WTC11 (cell line): Measurements from ENCODE around the gene NPFFR1. TPM values are rescaled to one million over a fixed set of nuclear protein-coding genes. Genes with fewer than 3 reads are reported as not detected.
A peak's percentile ranks its signal among the peaks of the same experiment; 100 is the strongest.

Experiments
- ATAC-seq: fragments of 200-7000 bp; cut with Tn5 transposase; 2 replicates; pipeline ENCODE4 v1.10.0; 2021; ENCODE audit warnings: mild to moderate bottlenecking, moderate library complexity
- CTCF ChIA-PET: fragments of 300-600 bp; sonication (Branson Sonifier 250); formaldehyde crosslinking; loops from one replicate; lab custom pipeline; 2021; ENCODE audit warnings: antibody characterized with exemption; lab: Charles Lee
- POLR2A ChIA-PET: fragments of 350-600 bp; sonication (Branson Sonifier 250); formaldehyde crosslinking; loops from one replicate; lab custom pipeline; 2021; ENCODE audit warnings: antibody characterized with exemption; lab: Charles Lee
- DNase-seq: peaks from one replicate; pipeline ENCODE4 v3.0.0; 2021; ENCODE audit warnings: low spot score
- H3K27ac Mint-ChIP-seq: 2 replicates; pipeline ENCODE4 v1.8.0; 2021; ENCODE audit warnings: mixed read lengths
- H3K27me3 Mint-ChIP-seq: 2 replicates; pipeline ENCODE4 v1.8.0; 2021; ENCODE audit warnings: low read depth, mild to moderate bottlenecking, moderate library complexity, mixed read lengths
- H3K36me3 Mint-ChIP-seq: 2 replicates; pipeline ENCODE4 v1.8.0; 2021; ENCODE audit warnings: mixed read lengths
- H3K4me1 Mint-ChIP-seq: 2 replicates; pipeline ENCODE4 v1.8.0; 2022; ENCODE audit warnings: mixed read lengths
- H3K4me3 Mint-ChIP-seq: 2 replicates; pipeline ENCODE4 v1.8.0; 2021; ENCODE audit warnings: mild to moderate bottlenecking, moderate library complexity, mixed read lengths
- H3K9me3 Mint-ChIP-seq: 2 replicates; pipeline ENCODE4 v1.8.0; 2021; ENCODE audit warnings: mixed read lengths
- ARID4B ChIP-seq: sonication (generic); formaldehyde crosslinking; IDR thresholded peaks from 2 replicates; pipeline ENCODE4 v1.8.0; 2023; ENCODE audit warnings: missing genetic modification reagents, mild to moderate bottlenecking, borderline replicate concordance
- ATF1 ChIP-seq: sonication (generic); formaldehyde crosslinking; IDR thresholded peaks from 2 replicates; pipeline ENCODE4 v1.8.1; 2023; ENCODE audit warnings: mild to moderate bottlenecking, moderate library complexity, missing genetic modification reagents
- CREM ChIP-seq: sonication (generic); formaldehyde crosslinking; IDR thresholded peaks from 2 replicates; pipeline ENCODE4 v1.8.1; 2022; ENCODE audit warnings: mild to moderate bottlenecking, missing genetic modification reagents, moderate library complexity
- E2F1 ChIP-seq: sonication (generic); formaldehyde crosslinking; IDR thresholded peaks from 2 replicates; pipeline ENCODE4 v1.8.0; 2022; ENCODE audit warnings: mild to moderate bottlenecking, missing genetic modification reagents
- ELF4 ChIP-seq: sonication (generic); formaldehyde crosslinking; IDR thresholded peaks from 2 replicates; pipeline ENCODE4 v1.8.1; 2022; ENCODE audit warnings: low read depth, mild to moderate bottlenecking, moderate library complexity, missing genetic modification reagents
- FOXJ3 ChIP-seq: sonication (generic); formaldehyde crosslinking; IDR thresholded peaks from 2 replicates; pipeline ENCODE4 v1.9.0; 2021; ENCODE audit warnings: missing genetic modification reagents, mild to moderate bottlenecking, borderline replicate concordance
- FOXK1 ChIP-seq: sonication (generic); formaldehyde crosslinking; IDR thresholded peaks from 2 replicates; pipeline ENCODE4 v1.8.0; 2022; ENCODE audit warnings: mild to moderate bottlenecking, moderate library complexity, missing genetic modification reagents
- GABPB1 ChIP-seq: sonication (generic); formaldehyde crosslinking; IDR thresholded peaks from 2 replicates; pipeline ENCODE4 v1.8.1; 2023; ENCODE audit warnings: mild to moderate bottlenecking, missing genetic modification reagents
- MLX ChIP-seq: sonication (generic); formaldehyde crosslinking; IDR thresholded peaks from 2 replicates; pipeline ENCODE4 v1.8.1; 2023; ENCODE audit warnings: mild to moderate bottlenecking, missing genetic modification reagents, moderate library complexity
- PRDM15 ChIP-seq: sonication (generic); formaldehyde crosslinking; IDR thresholded peaks from 2 replicates; pipeline ENCODE4 v1.8.0; 2022; ENCODE audit warnings: missing genetic modification reagents
- SMAD4 ChIP-seq: sonication (generic); formaldehyde crosslinking; IDR thresholded peaks from 2 replicates; pipeline ENCODE4 v1.8.0; 2022; ENCODE audit warnings: mild to moderate bottlenecking, missing genetic modification reagents
- ZMAT4 ChIP-seq: fragments of 250-450 bp; sonication (Bioruptor Pico); IDR thresholded peaks from 2 replicates; pipeline ENCODE4 v1.9.0; 2021; ENCODE audit warnings: mild to moderate bottlenecking
- ZNF121 ChIP-seq: sonication (generic); formaldehyde crosslinking; IDR thresholded peaks from 2 replicates; pipeline ENCODE4 v1.8.0; 2023; ENCODE audit warnings: missing genetic modification reagents
- ZNF219 ChIP-seq: sonication (generic); formaldehyde crosslinking; IDR thresholded peaks from 2 replicates; pipeline ENCODE4 v1.8.0; 2023; ENCODE audit warnings: missing genetic modification reagents, mild to moderate bottlenecking, borderline replicate concordance
- ZNF232 ChIP-seq: sonication (generic); formaldehyde crosslinking; IDR thresholded peaks from 2 replicates; pipeline ENCODE4 v1.8.0; 2022; ENCODE audit warnings: mild to moderate bottlenecking, missing genetic modification reagents
- ZNF317 ChIP-seq: sonication (generic); formaldehyde crosslinking; IDR thresholded peaks from 2 replicates; pipeline ENCODE4 v1.8.1; 2023; ENCODE audit warnings: low read depth, mild to moderate bottlenecking, moderate library complexity, missing genetic modification reagents, borderline replicate concordance
- ZNF512 ChIP-seq: sonication (generic); formaldehyde crosslinking; IDR thresholded peaks from 2 replicates; pipeline ENCODE4 v1.8.1; 2022; ENCODE audit warnings: missing genetic modification reagents, borderline replicate concordance
- ZSCAN18 ChIP-seq: fragments of 250-450 bp; sonication (Bioruptor Pico); IDR thresholded peaks from 2 replicates; pipeline ENCODE4 v2.1.2; 2022; ENCODE audit warnings: mild to moderate bottlenecking, moderate library complexity
- total RNA-seq: library from RNA; stranded (reverse); gene quantifications from 3 replicates; pipeline ENCODE4 v1.2.3, GENCODE V29; 2021

The NPFFR1 gene
- total RNA-seq, 1 experiment from 2014 or later: 0.04 TPM

- ChIA-PET POLR2A (interaction anchor here (1.2 to 1.5 kb wide), 2 partner anchors 10 to 62 kb away, joined by 4 read pairs; partner anchors contain the start of gene SAR1A), CTCF (interaction anchor here (0.6 to 3.2 kb wide), 10 partner anchors 11 to 379 kb away, joined by 3 to 48 read pairs (median 8); partner anchors contain the start of gene TYSND1)
- Mint-ChIP-seq H3K27ac (peak overlapping the region; percentile 1; the same call in 1 of the 2 replicates), H3K4me1 (peaks cover 8% of the 10 kb centered on the region), H3K9me3 (peaks cover 3% of the 10 kb centered on the region), H3K4me3 (peak overlapping the region; percentile 92), H3K27me3 (no peaks in the 10 kb centered on the region; the same call in 1 of the 2 replicates), H3K36me3 (peaks cover 19% of the 10 kb centered on the region)
- no peak for ATAC-seq
- no peak for DNase-seq
- 0 out of 2 replicates have a peak, but pooled peaks have one; percentile 20 for TF ChIP-seq GABPB1 (CRISPR knock-in tag)
- TF ChIP-seq CREM: 0 out of 2 replicates have a peak, but pooled peaks have one; percentile 23
- no peak for TF ChIP-seq FOXK1 (CRISPR knock-in tag)
- 0 out of 2 replicates have a peak, but pooled peaks have one; percentile 13 for TF ChIP-seq ZNF232
Observed at GRCh38 chr10:70232155-70232858, 51.5 kb downstream of the NPFFR1 start.

GRCh38 chr10:70228491-70228890, 55.3 kb downstream of the NPFFR1 start:
- Mint-ChIP-seq H3K9me3 (no peaks in the 10 kb centered on the region), H3K4me1 (peaks cover 6% of the 10 kb centered on the region), H3K27me3 (no peaks in the 10 kb centered on the region), H3K4me3 (no peak overlapping the region), H3K36me3 (peaks cover 16% of the 10 kb centered on the region), H3K27ac (no peak overlapping the region)
- no peak for TF ChIP-seq PRDM15 (CRISPR knock-in tag)
- no peak for TF ChIP-seq ZNF512 (CRISPR knock-in tag)
- TF ChIP-seq FOXJ3 (CRISPR knock-in tag): no peak
- TF ChIP-seq ELF4 (CRISPR knock-in tag): no peak
- no peak for TF ChIP-seq ZMAT4 (CRISPR knock-in tag)
- no peak for TF ChIP-seq ZNF219 (CRISPR knock-in tag)
- TF ChIP-seq ZNF317: no peak
- TF ChIP-seq MLX (CRISPR knock-in tag): no peak
- TF ChIP-seq ZNF121 (CRISPR knock-in tag): no peak
- no peak for TF ChIP-seq SMAD4 (CRISPR knock-in tag)
- TF ChIP-seq ZSCAN18 (CRISPR knock-in tag): no peak
- no peak for TF ChIP-seq ARID4B (CRISPR knock-in tag)
- TF ChIP-seq ATF1: no peak
- no peak for TF ChIP-seq E2F1 (CRISPR knock-in tag)
- DNase-seq: no peak
- ChIA-PET POLR2A (no interaction called here), CTCF (no interaction called here)
- no peak for ATAC-seq
